GM19240 (cell line): Measurements from ENCODE around the gene SLIT1.

Experiments used
- DNase-seq: peaks from one replicate; pipeline ENCODE4 v3.0.0; 2011; ENCODE audit warnings: low spot score; ENCODE audit not compliant: insufficient read length

Gene SLIT1

DNA sequence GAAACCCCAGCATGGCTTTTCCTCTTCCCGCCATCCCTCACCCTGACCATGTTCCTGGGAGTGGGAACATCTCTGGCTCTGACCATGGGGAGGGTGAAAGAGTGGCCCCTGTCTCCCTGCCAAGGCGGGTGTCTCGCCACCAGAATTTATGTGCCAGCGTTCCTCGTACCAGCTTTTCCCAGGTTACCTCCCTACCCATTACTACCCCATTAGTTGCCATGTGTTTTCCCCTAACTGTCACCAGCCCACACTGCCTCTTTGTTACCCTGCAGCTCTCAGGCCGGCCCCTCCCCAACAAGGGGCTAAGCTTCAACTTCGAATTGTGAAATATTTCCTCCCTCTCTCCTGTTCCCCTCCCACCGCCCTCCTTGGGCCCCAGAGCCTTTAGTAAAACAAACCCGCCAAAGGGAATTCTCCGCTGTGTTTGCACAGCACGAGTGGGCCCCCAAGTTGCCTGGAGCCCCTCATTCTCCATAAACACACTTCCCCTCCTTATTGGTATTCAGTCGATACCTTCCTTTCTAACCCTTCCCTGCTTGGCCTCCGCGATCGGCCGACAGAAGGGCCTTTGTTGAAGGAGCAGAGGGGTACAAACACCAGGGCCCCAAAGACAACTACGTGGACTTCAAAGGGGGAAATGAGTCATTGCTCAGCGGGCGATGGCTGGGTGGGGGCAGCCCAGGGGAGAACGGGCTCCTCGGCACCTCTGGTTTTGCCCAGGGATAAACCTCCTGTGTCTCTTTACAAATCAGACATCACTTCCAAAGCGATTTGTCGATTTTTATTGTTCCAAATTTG, 45.5 kb downstream of the SLIT1 start:
- no peak for DNase-seq

DNA sequence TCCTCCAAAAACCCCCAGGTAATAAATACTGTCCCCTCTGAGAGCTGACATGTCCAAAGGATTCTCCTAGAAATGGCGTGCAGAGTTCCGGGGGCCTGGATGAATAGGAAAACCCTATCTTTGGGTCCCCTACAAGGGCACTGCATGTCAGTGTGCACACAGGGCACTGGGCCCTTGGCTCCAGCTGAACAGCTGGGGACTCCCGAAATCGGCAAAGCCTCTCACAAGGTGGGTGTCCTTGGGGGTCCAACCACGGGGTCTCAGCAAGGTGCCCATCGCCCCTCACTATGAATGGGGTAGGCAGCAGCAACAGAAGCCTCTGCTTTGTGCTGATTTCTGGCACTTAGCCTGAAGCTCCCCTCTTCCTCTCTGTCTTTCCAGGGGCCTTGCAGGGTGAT, 46.1 kb downstream of the SLIT1 start:
- no peak for DNase-seq

DNA sequence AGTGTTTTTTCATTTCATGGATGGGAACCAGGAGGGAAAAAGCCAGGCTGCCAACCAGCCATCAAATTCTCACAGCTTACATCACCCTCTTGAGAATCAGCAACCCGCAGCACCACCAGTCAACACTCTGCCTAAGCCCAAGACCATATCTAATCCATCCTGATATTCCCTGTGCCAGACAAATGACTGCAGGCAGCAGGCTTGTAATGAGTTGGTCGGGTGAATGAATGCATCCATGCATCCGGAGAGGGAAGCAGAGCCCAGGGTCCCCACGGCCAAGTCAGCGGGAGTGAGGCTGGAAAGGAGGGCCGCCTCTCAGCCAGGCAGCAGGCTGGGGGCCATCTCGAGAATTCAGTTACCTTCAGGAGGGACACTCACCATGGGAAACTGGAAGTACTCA, 46.9 kb downstream of the SLIT1 start:
- DNase-seq: no peak

DNA sequence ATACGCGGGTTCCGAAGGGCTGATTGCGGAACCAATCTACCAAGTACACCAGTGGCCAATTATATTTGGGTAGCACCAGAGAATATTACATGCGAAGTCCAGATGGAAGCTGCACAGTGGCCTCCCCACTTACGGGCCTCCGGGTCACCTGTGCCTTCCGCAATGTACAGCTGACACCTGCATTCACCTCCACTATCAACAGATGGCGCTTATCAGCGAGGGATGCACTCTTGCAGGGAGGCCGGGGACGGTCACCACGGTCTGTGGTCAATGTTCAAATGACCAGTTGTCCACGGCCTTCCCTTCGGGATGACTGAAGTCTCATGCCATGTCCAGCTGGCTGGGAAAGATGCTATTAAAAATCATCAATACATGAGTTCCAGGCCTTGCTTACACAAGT, 47.6 kb downstream of the SLIT1 start:
- DNase-seq: no peak

DNA sequence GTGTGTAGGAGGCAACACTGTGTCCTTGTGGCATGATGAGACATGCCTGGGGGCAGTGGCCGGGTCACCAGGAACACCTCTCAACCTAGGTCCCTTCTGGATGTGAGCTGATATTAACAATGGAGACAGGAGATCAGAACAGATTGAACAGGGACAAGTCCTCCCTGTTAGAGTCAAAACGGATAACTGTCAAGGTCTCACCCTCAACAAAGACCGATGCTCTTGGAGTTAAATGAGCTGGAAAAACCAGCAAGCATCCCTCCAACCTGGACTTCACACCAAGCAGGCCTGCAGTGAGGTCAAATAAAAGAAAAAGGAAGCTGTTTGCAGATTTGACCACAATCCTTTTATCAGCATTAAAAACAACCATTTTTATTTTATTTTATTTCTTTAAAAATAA, 49.0 kb downstream of the SLIT1 start:
- no peak for DNase-seq

DNA sequence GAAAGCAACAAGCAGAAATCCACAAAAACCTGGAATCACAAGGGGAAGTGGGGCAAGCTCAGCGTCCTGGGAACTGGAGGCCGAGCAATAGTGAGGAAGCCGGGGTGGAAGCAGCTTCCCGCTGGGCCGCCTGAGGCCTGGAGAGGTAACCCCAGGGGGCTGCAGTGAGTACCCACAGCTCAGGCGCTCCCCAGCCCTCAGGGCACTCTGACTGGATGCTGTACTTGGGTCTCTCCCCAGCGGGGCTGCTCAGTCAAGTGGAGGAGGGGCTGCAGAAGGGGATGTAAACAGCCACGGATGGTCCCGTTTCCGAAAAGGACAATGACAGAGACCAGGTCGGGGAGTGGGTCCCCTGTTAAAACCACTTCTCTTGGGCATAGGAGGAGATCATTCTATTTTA, 50.3 kb downstream of the SLIT1 start:
- no peak for DNase-seq

DNA sequence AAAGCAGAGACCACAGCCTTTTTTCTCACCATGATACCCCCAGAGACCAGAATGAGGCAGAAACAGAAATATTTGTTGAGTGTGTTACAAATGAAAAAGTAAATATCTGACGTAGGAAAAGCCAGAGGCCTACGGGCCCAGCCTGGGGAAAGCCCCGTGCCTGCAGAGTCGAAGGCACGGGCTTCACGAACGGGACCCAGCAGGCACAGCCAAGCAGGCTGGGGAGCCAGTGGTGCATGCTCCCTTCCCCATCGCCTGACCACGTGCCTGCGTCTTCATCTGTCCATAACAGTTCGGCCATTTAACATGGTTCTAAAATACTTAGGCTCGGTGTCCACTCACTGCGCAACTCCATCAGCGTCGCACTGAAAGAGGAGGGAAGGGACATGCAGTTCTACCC, 50.8 kb downstream of the SLIT1 start:
- no peak for DNase-seq

DNA sequence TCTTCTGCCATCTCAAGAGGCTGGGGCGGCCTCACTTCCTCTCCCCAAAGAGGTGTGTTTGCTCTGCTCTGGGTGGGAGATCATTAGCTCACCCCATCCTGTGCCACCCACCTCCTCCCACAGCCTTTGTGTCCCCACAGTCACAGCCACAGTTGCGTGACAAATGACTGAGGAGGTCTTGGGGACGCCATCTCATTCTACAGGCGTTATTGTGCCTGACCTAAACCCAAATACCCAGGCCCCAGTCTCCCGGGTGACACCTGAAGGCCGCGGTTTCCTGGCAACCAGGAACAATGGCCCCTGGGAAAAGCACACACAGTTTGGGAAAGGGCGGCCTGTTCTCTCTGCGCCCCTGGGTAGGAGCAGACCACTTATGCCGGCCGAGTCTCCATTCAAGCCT, 51.6 kb downstream of the SLIT1 start:
- DNase-seq: no peak

DNA sequence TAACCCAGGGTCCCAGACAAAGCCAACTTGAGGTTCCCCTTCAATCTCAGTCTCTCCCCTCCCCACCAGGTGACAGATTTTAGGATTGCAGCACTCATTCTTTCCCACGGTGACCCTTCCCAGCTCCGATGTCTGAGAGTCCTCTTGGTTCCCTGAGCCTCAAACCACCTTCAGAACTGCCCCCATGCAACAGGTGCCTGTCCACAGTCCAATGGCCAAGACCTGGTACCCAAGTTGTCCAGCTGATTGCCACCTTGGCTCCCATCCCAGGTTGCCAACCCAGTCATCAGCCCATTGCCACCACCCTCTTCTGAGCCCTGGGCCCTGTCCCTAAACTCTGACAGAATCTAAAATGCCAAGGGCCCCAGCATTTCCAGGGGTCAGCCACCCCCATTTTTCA, 53.5 kb downstream of the SLIT1 start:
- no peak for DNase-seq

DNA sequence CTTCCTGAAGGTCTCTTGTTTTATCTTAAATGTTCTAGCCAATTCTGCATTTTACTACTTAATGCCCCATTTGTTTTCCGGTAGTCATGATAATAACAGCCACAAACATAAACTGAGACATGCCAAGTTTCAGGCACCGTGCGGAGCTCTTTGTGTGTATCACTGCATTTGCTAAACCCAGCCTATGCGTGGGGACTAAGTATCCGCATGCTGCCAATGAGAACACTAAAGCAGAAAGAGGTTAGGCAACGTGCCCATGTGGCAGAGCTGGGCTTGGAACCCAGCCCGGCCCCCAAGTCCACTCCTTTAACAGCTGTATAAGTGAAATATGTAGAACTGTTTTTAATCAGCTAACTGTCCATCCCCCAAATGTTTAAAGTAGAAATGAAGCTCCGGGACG, 54.1 kb downstream of the SLIT1 start:
- no peak for DNase-seq

DNA sequence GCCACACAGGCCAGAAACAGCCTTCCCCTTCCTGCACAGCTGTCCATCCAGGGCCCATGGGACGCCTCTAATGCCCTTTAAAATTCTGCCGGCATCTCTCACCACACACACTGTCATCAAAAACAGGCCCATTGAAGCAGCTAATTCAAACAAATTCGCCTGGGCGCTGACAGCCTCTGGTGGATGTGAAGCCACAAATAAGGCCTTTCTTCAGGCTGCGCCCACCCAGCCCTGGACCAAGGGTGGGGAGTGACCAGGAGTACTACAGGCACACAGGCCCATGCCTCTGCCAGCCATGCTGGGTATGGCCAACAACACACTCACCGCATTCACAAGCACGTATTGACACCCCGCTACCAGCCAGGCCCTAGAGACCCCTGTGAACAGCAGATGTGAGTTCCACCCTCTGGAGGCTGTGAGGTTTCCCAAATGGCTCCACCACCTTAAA, 54.6 kb downstream of the SLIT1 start:
- no peak for DNase-seq

DNA sequence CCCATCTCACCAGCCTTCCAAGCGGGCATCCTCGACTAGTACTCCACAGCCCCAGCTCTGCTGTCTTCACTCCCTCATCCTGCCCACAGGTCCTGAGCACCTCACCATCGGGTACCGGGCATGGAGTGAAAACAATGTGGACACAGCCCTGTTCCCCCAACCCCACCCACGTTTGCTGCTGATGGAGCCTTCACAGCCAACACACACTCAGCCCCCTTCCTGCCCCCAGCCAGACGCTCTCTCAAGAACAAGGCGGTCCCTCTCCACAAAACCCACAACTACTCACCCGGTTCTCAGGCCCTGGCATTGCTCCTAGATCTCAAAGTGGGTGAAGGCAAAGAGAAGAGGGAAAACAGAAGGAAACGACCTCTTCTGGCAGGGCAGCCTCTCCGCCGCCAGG, 56.1 kb downstream of the SLIT1 start:
- no peak for DNase-seq

DNA sequence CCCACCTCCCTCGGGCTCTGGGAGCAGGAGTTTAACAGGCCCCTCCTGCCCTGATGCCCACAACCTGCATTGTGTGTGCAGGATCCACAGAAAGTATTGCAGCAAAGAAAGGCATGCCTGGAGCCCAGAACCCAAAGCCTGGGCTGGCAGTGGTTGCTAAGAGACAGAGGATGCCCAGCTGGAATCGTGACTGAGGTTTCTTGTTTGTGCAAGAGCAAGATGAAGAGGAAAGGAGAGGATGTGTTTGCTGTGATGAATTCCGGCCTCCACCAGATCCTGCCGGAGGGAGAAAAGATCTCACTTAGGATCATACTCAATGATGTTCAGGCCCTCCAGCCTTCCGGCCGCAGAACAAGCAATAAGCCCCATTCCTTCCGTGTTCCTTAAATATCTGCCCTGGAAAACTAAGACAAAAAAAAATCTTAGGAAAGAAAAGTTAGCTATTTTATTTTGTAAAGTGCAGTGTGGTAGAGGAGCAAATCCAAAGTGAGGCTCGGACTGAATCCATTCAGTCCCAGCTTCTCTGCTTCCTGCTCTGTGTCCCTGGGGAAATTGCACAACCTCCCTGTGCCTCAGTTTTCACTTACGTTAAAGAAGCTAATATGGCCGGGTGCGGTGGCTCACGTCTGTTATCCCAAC, 57.1 kb downstream of the SLIT1 start:
- DNase-seq: no peak

DNA sequence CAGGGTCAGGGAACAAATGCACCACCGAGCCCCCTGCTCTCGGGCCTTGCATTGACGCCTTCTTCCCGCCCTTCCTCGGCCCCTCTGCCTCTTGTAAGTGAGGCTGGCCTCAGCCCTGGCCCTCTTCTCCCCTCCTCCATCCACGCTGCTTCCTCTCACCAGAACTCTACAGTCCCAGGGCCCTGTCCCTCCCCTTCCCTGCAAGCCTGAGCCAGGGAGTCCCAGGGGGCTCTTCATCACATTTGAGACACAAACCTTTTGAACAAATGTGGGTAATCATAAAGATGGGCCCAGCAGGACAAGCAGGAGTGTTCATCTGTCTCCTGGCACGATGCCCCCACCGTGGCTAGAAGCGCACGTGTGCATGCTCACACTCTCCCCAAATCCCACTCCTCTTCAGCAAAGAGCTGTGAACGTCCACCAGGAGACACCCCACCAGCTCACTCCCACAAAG, 57.7 kb downstream of the SLIT1 start:
- no peak for DNase-seq

DNA sequence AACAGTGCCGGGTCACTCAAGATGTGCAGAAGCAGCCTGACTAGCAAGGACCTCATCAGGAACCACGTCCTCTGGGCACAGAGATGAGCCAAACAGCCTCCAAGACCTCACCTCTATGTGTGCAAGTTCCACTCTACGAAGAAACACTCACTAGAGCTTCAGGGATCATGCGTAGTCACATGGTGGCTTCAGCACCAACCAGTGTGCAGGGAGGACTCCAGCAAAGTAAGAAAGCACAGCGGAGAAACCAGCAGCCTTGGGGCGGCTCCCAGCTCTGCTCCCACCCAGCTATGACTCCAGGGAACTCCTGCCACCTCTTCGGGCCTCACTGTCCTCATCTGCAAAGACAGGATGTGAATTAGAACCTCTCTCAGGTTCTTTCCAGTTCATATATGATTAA, 58.2 kb downstream of the SLIT1 start:
- no peak for DNase-seq

DNA sequence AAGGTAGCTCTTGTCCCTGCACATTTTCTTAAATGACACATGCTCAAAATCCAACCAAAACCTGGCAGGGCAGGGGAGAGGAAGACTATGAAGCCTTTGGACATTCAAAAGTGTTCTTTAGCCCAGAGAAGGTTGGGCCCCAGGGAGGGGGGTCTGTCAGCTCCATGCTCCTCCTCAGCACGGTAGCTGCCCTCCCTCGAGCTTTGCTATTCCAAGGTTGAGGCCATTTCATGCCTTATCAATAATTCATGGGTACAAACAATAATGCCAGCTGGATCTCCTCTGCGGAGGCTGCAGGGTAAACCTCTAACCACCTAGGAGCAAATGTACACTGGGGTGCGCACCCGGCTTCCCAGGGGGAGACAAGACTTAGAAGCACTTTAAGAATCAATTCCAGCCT, 61.5 kb downstream of the SLIT1 start:
- no peak for DNase-seq

DNA sequence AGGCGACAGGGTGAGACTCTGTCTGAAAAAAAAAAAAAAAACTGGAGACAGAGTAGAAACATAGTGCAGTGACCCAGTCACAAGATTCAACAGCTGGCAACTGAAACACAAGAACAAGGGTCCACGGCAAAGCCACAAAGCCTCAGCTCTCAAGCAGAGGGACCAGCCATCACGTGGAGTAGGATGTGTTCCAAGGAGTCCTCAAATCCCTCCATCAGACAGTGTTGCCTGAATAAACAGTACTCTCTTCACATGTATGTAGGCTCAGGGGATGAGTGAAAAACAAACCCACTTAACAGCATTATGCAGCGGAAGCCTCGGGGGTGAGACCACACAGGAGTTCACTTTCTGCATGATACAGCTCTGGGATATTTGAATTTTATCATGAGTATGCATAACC, 62.0 kb downstream of the SLIT1 start:
- no peak for DNase-seq

DNA sequence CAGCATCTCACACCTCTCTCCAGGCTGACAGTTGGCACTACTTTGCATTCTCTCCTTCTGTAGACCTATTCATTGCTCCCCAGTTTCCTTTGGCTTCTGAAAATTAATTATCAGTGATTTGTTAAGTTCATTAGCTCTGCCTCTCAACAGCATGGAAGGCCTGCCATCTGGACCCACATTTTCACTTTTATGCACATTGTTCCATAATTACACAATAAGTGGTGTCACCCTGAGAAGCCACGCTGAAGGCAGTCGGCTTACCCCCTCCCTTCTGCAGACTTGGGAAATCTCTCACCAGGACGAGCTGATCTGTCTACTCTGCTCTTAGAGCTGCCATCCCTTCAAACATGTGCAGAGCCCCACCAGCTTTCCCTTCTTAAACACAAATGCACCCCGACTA, 64.7 kb downstream of the SLIT1 start:
- DNase-seq: no peak

DNA sequence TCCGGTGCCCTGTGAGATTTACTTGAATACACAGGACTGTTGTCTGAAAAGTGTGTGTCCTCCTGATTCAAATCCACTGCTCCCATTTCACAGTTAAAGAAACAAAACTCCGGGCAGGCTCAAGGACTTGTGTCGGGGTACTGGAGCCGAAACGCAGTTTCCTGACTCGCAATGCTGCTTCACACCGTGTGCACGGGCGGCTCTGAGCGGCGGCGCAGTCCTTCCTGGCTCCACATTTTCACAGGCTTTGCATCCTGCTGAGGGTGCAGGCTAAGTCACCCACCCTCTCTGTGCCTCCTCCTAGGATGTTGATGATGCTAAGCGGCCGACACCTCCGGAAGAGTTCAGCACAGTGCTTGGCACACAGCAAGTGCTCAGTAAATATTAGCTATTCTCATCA, 65.4 kb downstream of the SLIT1 start:
- no peak for DNase-seq

DNA sequence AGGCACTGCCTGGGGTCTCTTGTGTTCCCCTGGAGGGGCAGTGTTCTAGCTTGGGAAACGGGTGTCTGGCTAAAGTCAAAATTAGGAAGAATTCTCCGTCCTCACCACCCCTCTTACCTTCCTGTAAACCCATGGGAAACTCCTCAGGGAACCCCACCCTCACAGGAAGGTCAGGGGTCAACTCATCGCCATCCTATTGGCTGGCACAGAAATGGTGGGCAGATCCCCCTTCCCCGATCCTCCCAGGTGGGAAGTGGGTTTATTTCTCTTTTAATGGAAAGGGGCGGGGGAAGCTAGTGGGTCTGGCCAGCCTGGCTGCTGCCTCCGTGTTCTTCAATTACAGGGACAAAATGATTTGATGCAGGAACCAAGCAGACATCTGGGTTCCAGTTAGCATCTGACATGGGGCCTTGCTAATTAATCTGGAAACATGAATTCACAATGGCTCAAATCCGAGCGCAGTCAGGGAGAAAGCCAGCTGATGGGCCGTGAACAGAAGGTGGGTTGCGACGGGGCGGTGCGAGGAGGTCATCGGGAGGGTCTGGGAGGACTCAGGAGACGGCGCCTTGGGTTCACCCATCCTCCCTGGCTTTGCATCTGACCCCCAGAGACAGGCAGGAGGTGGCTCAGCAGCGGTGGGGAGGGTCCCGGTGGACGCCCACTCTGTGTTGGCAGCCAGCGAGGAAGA, 66.6 kb downstream of the SLIT1 start:
- no peak for DNase-seq

DNA sequence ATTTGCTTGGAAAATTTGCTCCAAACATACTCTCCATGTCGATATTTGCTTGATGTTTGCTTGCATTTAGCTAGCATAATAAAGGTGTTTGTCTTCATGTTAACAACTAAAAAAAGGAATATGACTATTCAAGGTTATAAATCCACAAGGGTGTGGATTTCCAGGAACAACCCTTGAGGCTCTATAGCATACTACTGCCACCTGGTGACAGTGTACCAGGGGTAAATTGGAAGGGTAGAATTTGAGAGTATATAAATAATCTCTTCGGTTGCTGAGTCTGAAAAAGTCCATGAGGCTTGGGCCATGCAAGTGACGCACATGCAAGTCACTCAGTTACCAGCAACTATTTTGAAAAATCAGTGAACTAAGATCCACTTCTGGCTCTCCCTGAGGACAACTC, 68.4 kb downstream of the SLIT1 start:
- no peak for DNase-seq

DNA sequence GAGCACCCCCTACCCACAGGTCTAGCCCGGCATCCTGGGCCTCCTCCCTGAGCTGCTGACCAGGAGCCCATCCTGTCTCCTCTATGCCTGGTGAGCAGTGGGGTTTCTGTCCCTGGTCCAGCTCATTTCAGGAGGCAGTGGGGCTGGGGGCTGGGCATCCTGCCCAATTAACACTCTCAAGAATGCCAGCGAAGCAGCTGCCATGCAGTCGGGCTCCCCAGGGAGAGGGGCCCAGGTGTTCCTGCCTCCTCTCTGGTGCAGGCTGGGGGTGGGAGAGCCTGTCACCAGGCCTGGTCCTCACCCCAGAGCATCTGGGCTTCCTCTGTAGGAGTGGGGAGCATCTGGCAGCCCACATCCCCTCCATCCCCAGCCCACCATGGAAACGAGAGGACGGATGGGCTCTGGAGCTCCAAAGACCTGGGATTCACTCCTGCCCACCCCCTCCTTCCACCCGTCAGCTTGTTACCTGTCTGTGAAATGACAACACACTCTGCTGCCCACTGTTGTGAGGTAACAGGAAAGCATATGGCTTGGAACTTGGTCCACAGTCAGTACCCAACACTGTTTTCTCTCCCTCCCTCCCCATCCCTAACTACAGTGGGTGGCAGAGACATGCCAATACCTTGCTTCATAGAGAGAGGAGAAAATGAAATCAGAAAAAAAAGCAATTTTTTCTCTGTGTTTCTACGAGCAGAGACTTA, 69.1 kb downstream of the SLIT1 start:
- DNase-seq: no peak
